GM18867 (cell line): Measurements from ENCODE around the gene SOHLH1.

Source experiments
- ATAC-seq: cut with Tn5 transposase; IDR thresholded peaks from one replicate; pipeline ENCODE4 v1.9.1; 2021; ENCODE audit warnings: mild to moderate bottlenecking, moderate library complexity; ENCODE audit not compliant: unreplicated experiment

SOHLH1 gene

DNA sequence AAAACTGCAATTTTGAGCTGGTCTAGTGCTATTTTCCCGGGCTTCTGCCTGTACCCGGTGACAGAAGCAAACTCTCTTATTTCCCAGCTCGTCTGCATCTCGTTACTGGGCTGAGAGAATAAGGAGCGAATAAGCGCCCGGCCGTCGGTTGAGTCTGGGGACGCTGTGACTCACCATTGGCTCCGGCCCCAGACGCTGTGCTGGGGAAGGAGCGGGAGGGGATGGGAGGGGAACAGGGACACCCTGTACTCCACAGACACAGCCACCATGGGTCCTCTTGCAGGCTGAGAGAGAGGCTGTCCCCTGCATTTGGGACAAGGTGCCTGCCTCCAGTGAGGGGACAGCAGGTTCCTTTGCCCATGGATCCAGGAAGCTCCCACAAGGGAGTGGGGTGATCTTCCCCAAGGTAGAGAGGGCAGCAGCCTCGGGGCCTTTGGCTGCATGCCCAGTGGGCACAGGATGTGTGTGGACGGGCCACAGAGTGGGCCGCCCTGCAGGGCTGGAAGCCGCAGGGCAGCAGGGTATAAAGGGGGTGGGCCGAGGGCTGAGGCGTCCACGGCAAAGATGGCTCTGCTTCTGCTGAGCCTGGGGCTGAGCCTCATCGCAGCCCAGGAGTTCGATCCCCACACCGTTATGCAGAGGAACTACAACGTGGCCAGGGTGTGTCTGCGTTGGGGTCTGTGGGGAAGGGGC, 36.4 kb downstream of the SOHLH1 start, which contains the start of gene LCN9:
TSS of gene LCN9 (plus strand) at position 552 of the 693 bp plus-strand sequence. CDS start at position 565, 13 bp downstream.
- no peak for ATAC-seq

DNA sequence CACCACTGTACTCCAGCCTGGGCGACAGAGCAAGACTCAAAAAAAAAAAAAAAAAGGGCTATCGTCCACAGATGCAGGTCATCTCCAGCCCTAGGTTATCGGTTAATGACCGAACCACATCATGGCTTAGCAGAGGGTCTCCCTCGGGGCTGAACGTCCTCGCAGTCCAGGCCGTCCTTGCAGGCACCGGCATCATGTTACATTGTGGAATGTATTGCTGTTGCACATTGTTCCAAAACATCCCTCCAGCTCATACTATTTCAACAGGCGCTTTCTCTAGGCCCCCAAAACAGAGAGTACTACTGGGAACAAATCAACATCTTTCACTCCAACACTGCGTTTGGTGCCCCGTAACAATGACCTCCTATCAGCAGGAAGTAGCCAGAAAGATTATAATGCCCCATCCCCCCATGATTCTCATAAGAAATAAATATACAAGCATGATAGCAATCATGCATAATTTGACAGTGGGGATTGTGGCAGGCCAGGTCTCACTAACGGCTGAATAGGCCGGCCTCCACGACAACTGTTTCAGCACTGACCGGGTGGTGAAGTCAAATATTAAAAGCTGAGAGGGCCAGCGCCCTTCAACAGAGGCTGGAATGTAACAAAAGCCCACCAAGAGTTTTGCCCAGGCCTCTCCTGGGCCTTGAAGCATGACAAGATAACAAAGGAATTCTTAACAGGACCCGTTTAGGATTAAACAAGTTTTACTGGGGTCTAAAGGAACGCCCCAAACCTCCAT, 37.3 kb downstream of the SOHLH1 start:
- no peak for ATAC-seq

DNA sequence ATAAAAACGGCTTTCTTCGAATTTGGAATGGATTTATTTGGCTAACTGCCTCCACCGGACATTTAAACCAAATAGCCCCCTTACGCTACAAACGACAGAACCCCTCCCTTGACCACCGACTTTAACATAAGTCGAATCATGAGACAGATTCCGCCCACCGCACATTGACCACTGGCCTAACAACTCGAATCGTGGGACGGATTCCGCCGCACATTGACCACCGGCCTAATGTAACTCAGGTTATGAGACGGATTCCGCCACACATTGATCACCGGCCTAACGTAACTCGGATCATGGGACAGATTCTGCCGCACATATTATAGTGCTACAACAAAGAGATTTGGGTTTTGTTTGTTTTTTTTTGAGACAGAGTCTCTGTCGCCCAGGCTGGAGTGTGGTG, 38.9 kb downstream of the SOHLH1 start:
- ATAC-seq, result no peak

DNA sequence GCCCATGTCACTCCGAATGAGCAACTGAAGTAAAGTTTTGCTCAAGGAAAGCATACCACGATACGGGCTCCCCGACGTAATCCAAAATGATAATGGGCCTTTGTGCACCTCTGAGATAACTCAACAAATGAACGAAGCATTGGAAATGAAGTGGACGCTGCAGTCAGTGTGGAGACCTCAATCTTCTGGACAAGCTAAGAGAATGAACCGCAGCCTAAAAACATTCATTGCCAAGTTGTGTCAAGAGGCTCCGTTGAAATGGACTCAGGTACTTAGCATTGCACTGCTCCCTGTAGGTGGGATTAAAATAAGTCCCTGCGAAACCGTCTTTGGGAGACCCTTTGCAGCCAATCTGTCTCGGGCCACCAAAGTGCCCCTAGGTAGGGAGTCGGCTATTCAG, 40.0 kb downstream of the SOHLH1 start:
- ATAC-seq, result no peak

DNA sequence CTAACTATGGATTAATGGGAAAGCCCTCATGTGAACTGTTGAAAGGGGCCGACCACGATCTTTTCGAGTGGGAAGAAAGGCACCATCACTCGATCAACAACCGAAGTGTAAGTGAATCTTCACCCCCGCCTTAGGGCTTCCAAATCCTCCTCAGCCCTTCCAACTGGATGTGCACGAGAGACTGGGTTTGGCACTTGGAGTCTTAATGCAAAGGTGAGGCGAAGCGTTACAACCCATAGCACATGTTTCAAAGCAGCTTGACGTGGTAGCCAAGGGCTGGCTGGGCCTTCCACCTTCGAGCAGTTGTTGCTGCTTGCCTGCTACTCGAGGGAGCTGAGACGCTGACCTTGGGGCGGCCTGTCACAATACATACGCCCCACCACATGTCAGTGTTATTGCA, 41.9 kb downstream of the SOHLH1 start:
- no peak for ATAC-seq

DNA sequence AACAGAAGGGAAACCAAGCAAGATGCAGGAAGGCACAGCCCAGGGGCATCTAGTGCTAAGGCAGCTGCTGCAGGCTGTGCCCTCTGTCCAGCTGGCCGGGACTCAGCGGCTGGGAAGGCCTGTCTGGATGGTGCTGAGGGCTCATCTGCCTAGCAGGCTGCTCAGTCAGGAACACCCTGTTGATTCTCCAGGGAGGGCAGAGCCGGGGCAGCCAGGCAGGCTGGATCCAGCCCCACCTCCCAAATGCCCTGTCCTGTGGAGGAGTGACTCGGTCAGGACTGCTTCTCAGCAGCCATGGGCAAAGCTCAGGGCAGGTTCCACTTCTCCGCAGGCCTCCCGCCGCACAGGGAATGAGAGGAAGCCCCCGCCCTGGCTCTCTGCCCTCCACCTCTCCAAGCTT, 44.0 kb downstream of the SOHLH1 start:
- ATAC-seq, result no peak

DNA sequence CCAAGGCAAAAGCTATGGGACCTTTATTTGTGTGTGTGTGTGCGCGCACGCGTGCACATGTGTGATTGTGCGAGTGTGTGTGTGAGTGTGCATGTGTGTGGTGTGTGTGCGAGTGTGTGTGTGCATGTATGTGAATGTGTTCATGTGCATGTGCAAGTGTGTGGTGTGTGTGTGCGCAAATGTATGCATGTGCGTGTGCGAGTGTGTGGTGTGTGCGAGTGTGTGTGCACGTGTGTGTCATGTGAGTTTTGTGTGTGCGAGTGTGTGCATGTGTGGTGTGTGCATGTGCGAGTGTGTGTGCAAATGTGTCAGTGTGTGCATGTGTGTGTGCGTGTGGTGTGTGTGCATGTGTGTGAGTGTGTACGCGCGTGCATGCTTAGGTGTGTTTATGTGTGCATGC, 48.9 kb downstream of the SOHLH1 start:
- ATAC-seq, result no peak

DNA sequence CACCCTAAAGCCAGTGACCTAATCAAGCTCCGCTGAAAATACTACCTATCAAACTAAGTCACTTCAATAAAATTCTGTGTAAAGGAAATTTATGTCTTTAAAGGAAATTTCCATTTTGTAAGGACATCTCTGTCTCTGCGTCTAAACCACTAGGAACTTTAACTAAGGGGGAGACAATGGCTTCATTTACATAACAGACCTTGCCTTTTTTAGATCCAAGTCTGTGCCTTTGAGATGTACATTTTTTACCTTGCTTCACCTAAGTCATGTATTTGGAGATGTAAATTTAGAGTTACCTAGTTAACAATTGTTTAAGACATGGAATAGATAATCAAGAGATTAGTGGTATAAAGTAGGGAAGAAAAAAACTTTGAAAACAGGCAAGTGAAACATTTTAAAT, 49.8 kb downstream of the SOHLH1 start:
- no peak for ATAC-seq

DNA sequence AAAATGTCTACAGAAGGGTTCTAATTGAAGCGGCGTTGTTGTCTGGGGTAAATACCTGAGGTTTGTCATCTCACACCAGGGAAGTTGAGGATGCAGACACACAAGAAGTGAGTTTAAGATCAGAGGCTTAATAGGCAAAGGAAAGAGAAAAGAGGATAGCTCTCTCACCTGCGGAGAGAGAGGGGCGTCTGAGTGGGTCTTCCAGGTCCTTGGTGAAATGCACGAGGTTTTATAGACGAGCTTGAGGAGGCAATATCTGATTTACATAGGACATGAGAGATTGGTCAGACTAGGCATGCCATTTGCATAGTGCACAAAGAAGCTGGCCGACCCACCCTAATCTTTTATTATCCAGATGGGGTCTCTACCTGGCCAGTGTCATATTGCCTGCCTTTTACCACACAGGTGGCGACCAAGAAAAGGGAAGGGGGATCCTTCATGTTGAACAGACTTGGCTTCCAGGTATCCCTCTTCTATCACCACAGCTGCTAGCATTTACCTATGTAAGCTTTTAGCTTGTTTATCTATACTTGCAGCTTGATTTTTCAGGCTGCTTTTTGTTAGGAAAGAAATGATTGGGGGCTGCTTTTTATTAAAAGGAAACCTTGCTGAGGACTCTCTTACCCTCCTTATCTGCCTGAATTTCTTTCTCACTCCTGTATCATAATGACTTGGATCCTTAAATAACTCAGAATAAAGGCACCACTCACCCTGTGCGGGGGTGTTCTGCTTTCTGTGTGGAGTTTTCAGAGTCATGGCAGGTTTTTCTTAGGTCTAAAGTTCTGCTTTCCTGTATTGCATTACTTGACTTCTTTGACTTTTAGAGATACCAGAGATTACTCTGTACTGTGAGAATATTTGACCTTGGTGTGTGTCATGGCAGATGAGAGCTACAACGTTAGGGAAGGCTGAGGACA, 50.5 kb downstream of the SOHLH1 start:
- no peak for ATAC-seq

DNA sequence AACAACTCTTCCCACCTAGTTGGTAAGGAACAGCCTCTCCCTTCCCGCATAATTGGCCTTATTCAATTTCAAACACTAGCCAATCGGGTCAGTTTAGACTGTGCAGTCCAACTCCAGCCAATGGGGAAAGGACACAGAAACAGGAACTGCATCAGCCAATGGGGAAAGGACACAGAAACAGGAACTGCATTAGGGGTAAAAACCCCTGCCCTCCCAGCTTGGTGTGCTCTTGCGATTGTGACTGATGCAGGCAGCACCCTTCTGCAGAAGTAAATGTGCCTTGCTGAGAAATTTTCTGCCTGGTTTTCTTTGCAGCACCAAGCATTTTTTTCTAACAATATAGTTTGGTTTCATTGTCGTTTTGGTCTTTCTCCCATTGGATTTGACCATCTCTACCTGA, 51.4 kb downstream of the SOHLH1 start:
- no peak for ATAC-seq

DNA sequence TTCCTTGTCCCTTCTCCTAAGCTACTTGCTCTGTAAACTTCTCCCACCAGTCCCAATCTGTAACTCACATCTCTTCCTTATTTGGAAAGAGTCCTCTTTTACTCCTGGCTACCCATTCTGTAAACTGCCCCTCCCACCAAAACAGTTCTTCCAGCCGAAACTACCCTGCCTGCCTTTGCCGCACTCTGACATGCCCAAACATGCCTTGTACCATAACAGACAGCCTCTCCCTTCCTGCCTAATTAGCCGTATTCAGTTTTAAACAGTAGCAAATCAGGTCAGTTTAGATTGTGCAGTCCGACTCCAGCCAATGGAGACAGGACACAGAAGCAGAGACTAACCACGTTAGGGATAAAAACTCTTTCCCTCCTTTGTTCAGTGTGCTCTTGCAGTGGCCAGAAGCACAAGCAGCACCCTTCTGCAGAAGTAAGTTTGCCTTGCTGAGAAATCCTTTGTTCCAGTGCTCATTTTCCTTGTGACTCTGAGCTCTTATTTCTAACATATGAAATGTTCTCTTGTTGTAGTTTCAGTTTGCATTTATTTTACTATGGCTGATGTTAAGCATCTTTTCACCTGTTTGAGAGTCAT, 54.6 kb downstream of the SOHLH1 start:
- no peak for ATAC-seq
